Kidney (tissue), 14 donors: ENCODE data around the gene WAC. TPM values are rescaled to one million over a fixed set of nuclear protein-coding genes. Genes with fewer than 3 reads are reported as not detected.

ENCODE experiments used
- DNase-seq, 5 donors: peaks; one replicate each; pipeline ENCODE4 v3.0.0-alpha.2; 2013 to 2020
- FAIRE-seq: peaks from 2 replicates; lab custom pipeline; 2012; peaks lifted over from hg19 to GRCh38; lab: Jason Lieb, UNC
- H3K27ac ChIP-seq, 2 donors: one replicate each; pipeline ENCODE4 v1.7.0; 2013; ENCODE audit warnings: low read depth in 2 of 2, low read length in 2 of 2, inconsistent platforms in 1 of 2
- H3K27me3 ChIP-seq: one replicate; pipeline ENCODE4 v1.7.1; 2013; ENCODE audit warnings: low read length, inconsistent platforms; ENCODE audit not compliant: control insufficient read depth, insufficient read depth
- H3K36me3 ChIP-seq, 3 donors: one replicate each; pipeline versions ENCODE4 v1.7.0 to v1.7.1; 2013; ENCODE audit warnings: low read length in 3 of 3, control low read depth in 1 of 3, inconsistent platforms in 1 of 3; ENCODE audit not compliant: insufficient read depth in 3 of 3, control insufficient read depth in 2 of 3
- H3K4me1 ChIP-seq, 3 donors: one replicate each; pipeline versions ENCODE4 v1.7.0 to v1.7.1; 2013; ENCODE audit warnings: low read length in 3 of 3, inconsistent platforms in 1 of 3, low read depth in 1 of 3; ENCODE audit not compliant: control insufficient read depth in 2 of 3, insufficient read depth in 2 of 3
- H3K4me3 ChIP-seq, 3 donors: one replicate each; pipeline versions ENCODE4 v1.7.0 to v1.8.1; 2013; ENCODE audit warnings: low read length in 3 of 3, control low read depth in 1 of 3, inconsistent platforms in 1 of 3
- H3K9ac ChIP-seq, 3 donors: one replicate each; pipeline versions ENCODE4 v1.7.0 to v1.7.1; 2013; ENCODE audit warnings: low read length in 3 of 3, control low read depth in 1 of 3, inconsistent platforms in 1 of 3
- H3K9me3 ChIP-seq, 3 donors: one replicate each; pipeline versions ENCODE4 v1.7.0 to v1.7.1; 2013; ENCODE audit warnings: low read length in 3 of 3, control low read depth in 1 of 3, inconsistent platforms in 1 of 3; ENCODE audit not compliant: control insufficient read depth in 2 of 3, insufficient read depth in 1 of 3
- CTCF ChIP-seq: IDR thresholded peaks from 3 replicates; pipeline ENCODE4 v1.5.1; 2012; ENCODE audit warnings: mild to moderate bottlenecking, moderate library complexity, borderline replicate concordance; ENCODE audit not compliant: insufficient read depth; ENCODE audit errors: extremely low read depth
- intact Hi-C: fragments of 100-400 bp; cut with DNase I; formaldehyde crosslinking; loops from one replicate; pipeline ENCODE4 v1.11.1; 2022
- polyA plus RNA-seq: library from polyadenylated mRNA; stranded (reverse); fragments of 350-450 nt; fragmentation: Illumina TruSeq; extraction: RNeasy Lipid Tissue Mini Kit (QIAGEN cat#74804); gene quantifications from one replicate; pipeline ENCODE4 v1.2.3, GENCODE V29; 2014; ENCODE audit warnings: low read depth, low replicate concordance; ENCODE audit not compliant: insufficient read depth
- total RNA-seq: library from RNA; stranded (reverse); fragmentation: NEBNext Ultra II Directional; extraction: Animal tissue kit (Norgen Biotek cat#: 25700); gene quantifications from one replicate; pipeline ENCODE4 v1.2.1, GENCODE V29; 2021
- donor health status: control.
- donor health status: control.
- donor health status: control.
- donor health status: control.
- donor health status: control.
- donor health status: DM: yes; HTN: yes; CAD: no.
- donor health status: Normal renal cell carcinoma (clear cell type).

The WAC gene
- total and polyA plus RNA-seq, 2 donors from 2014 or later, result 33.4 to 107 TPM

- Histone ChIP-seq H3K9me3 (no peaks in the 10 kb centered on the region), H3K9ac (no peak overlapping the region), H3K36me3 (peaks cover 7 to 21% (median 12%) of the 10 kb centered on the region in 3 donors), H3K27ac (no peak overlapping the region), H3K27me3 (no peaks in the 10 kb centered on the region), H3K4me1 (peaks cover 3 to 10% (median 3%) of the 10 kb centered on the region in 3 donors), H3K4me3 (no peak overlapping the region)
- intact Hi-C loops, result no loop called here
- DNase-seq (no peak), FAIRE-seq (no peak)
- TF ChIP-seq CTCF, result no peak
Observed at GRCh38 chr10:28585076-28585475, 52.2 kb downstream of the WAC start.

- Histone ChIP-seq H3K9me3 (no peaks in the 10 kb centered on the region), H3K36me3 (peaks cover 12 to 30% (median 14%) of the 10 kb centered on the region in 3 donors), H3K27ac (no peak overlapping the region), H3K4me3 (no peak overlapping the region), H3K4me1 (peaks cover 3 to 10% (median 3%) of the 10 kb centered on the region in 3 donors), H3K9ac (no peak overlapping the region), H3K27me3 (no peaks in the 10 kb centered on the region)
- intact Hi-C loops, result no loop called here
- TF ChIP-seq CTCF, result no peak
- FAIRE-seq, result no peak
- DNase-seq, result no peak
Observed at GRCh38 chr10:28586176-28586575, 53.3 kb downstream of the WAC start.

GRCh38 chr10:28587270-28587969 is 54.5 kb downstream of the WAC start:
- no peak for FAIRE-seq
- intact Hi-C loops, result no loop called here
- H3K36me3 ChIP-seq, result peaks cover 11 to 35% (median 15%) of the 10 kb centered on the region in 3 donors
- H3K27ac ChIP-seq, result no peak overlapping the region
- no peak overlapping the region for H3K4me3 ChIP-seq
- no peaks in the 10 kb centered on the region for H3K27me3 ChIP-seq
- peak in 1 of 5 donors; percentile 12 for DNase-seq
- H3K9ac ChIP-seq, result no peak overlapping the region
- TF ChIP-seq CTCF, result no peak
- H3K9me3 ChIP-seq, result no peaks in the 10 kb centered on the region
- peaks cover 3 to 10% (median 3%) of the 10 kb centered on the region in 3 donors for H3K4me1 ChIP-seq
